ENCODE measurements around the gene LETM1.

DNA sequence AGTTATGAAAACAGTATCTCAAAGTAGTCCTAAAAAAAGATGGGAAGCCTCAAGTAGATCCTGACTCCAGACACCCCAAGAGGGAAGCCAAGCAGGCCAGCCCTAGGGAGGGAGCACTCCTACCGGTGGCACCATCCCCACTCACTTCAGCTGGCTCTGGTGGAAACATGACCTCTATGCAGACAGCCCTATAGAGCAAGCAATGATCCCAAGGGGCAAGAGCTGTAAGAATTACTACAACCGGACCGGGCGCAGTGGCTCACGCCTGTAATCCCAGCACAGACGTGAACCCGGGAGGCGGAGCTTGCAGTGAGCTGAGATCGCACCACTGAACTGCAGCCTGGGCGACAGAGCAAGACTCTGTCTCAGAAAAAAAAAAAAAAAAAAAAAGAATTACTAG lies 5.7 kb downstream of the LETM1 start:
- TF ChIP-seq EZH2 (IDR thresholded peaks at IDR 0.05; ENCODE audit: low read length, unreplicated experiment), result no peak
- TF ChIP-seq, protein P1, sequence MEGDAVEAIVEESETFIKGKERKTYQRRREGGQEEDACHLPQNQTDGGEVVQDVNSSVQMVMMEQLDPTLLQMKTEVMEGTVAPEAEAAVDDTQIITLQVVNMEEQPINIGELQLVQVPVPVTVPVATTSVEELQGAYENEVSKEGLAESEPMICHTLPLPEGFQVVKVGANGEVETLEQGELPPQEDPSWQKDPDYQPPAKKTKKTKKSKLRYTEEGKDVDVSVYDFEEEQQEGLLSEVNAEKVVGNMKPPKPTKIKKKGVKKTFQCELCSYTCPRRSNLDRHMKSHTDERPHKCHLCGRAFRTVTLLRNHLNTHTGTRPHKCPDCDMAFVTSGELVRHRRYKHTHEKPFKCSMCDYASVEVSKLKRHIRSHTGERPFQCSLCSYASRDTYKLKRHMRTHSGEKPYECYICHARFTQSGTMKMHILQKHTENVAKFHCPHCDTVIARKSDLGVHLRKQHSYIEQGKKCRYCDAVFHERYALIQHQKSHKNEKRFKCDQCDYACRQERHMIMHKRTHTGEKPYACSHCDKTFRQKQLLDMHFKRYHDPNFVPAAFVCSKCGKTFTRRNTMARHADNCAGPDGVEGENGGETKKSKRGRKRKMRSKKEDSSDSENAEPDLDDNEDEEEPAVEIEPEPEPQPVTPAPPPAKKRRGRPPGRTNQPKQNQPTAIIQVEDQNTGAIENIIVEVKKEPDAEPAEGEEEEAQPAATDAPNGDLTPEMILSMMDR (conservative IDR thresholded peaks at IDR 0.05; ENCODE audit: low read depth, low read length), result no peak
